ENCODE results near the gene SORL1-AS1.
"Not testable (repeated sequence)": the region's sequence is repeated elsewhere in the genome, so short reads cannot be mapped to it uniquely, and the experiment has no call there.

Gene SORL1-AS1

GRCh38 chr11:121412000-121412587 lies 40.7 kb downstream of the SORL1-AS1 start:
- no peak overlapping the region for H3K27ac ChIP-seq (ENCODE audit: low read length)
- no peak overlapping the region for H3K4me3 Mint-ChIP-seq
- H3K4me1 Mint-ChIP-seq = peaks cover 9 to 24% of the 10 kb centered on the region in 2 donors
- no peaks in the 10 kb centered on the region for H3K36me3 ChIP-seq (ENCODE audit: control insufficient read depth, insufficient read depth, low read length)
- H3K4me1 ChIP-seq (ENCODE audit: control insufficient read depth, insufficient read depth, low read length) = peaks cover 4% of the 10 kb centered on the region
- no peaks in the 10 kb centered on the region for H3K9me3 ChIP-seq (ENCODE audit: control insufficient read depth, insufficient read depth, low read length)
- 92% methylated on average over 4 of the region's 4 CpGs for WGBS (ENCODE audit: insufficient coverage)
- no peak overlapping the region for H3K4me3 ChIP-seq (ENCODE audit: low read length)
- DNase-seq (no peak), ATAC-seq (no peak)
- no peak overlapping the region for H3K27ac Mint-ChIP-seq
- intact Hi-C loops (cut with micrococcal nuclease) = no loop called here
- no peaks in the 10 kb centered on the region for H3K27me3 Mint-ChIP-seq (ENCODE audit: low read depth in 2 of 2)
- H3K36me3 Mint-ChIP-seq = no peaks in the 10 kb centered on the region
- no peak for TF ChIP-seq CTCF (IDR thresholded peaks at IDR 0.05)
- H3K9me3 Mint-ChIP-seq = no peaks in the 10 kb centered on the region
- no peaks in the 10 kb centered on the region for H3K27me3 ChIP-seq (ENCODE audit: control insufficient read depth, insufficient read depth, low read length)

GRCh38 chr11:121411330-121411729 lies 41.4 kb downstream of the SORL1-AS1 start:
- H3K27ac Mint-ChIP-seq; H3K4me3 Mint-ChIP-seq; H3K36me3 ChIP-seq (ENCODE audit: control insufficient read depth, insufficient read depth, low read length); H3K4me3 ChIP-seq (ENCODE audit: low read length); H3K36me3 Mint-ChIP-seq; H3K27me3 ChIP-seq (ENCODE audit: control insufficient read depth, insufficient read depth, low read length); intact Hi-C loops (cut with micrococcal nuclease); H3K9me3 ChIP-seq (ENCODE audit: control insufficient read depth, insufficient read depth, low read length); H3K4me1 ChIP-seq (ENCODE audit: control insufficient read depth, insufficient read depth, low read length); H3K27ac ChIP-seq (ENCODE audit: low read length); ATAC-seq; H3K27me3 Mint-ChIP-seq (ENCODE audit: low read depth in 2 of 2); DNase-seq; H3K9me3 Mint-ChIP-seq: not testable (repeated sequence)
- peaks cover 5 to 16% of the 10 kb centered on the region in 2 donors for H3K4me1 Mint-ChIP-seq

GRCh38 chr11:121410041-121410440 lies 42.7 kb downstream of the SORL1-AS1 start:
- not testable (repeated sequence) for H3K27me3 ChIP-seq (ENCODE audit: control insufficient read depth, insufficient read depth, low read length); H3K27ac Mint-ChIP-seq; H3K9me3 Mint-ChIP-seq

GRCh38 chr11:121408830-121409229 lies 43.9 kb downstream of the SORL1-AS1 start:
- WGBS (ENCODE audit: insufficient coverage) = 78% methylated on average over 2 of the region's 2 CpGs
- Histone ChIP-seq H3K36me3 (ENCODE audit: control insufficient read depth, insufficient read depth, low read length) (no peaks in the 10 kb centered on the region), H3K4me3 (ENCODE audit: low read length) (no peak overlapping the region), H3K4me1 (ENCODE audit: control insufficient read depth, insufficient read depth, low read length) (no peaks in the 10 kb centered on the region), H3K27ac (ENCODE audit: low read length) (no peak overlapping the region), H3K27me3 (ENCODE audit: control insufficient read depth, insufficient read depth, low read length) (no peaks in the 10 kb centered on the region), H3K9me3 (ENCODE audit: control insufficient read depth, insufficient read depth, low read length) (no peaks in the 10 kb centered on the region)
- H3K36me3 Mint-ChIP-seq = no peaks in the 10 kb centered on the region
- H3K27me3 Mint-ChIP-seq (ENCODE audit: low read depth in 2 of 2) = no peaks in the 10 kb centered on the region
- no peak overlapping the region for H3K4me3 Mint-ChIP-seq
- H3K9me3 Mint-ChIP-seq = no peaks in the 10 kb centered on the region
- intact Hi-C loops (cut with micrococcal nuclease) = no loop called here
- no peak for ATAC-seq
- H3K27ac Mint-ChIP-seq = no peak overlapping the region
- TF ChIP-seq CTCF (IDR thresholded peaks at IDR 0.05) = no peak
- DNase-seq = no peak
- H3K4me1 Mint-ChIP-seq = no peaks in the 10 kb centered on the region

More at GRCh38 chr11:121410041-121410440, 42.7 kb downstream of the SORL1-AS1 start:
- H3K36me3 Mint-ChIP-seq; H3K4me3 Mint-ChIP-seq; intact Hi-C loops (cut with micrococcal nuclease); H3K9me3 ChIP-seq (ENCODE audit: control insufficient read depth, insufficient read depth, low read length); H3K4me1 Mint-ChIP-seq; H3K36me3 ChIP-seq (ENCODE audit: control insufficient read depth, insufficient read depth, low read length); H3K4me3 ChIP-seq (ENCODE audit: low read length); H3K27me3 Mint-ChIP-seq (ENCODE audit: low read depth in 2 of 2); H3K4me1 ChIP-seq (ENCODE audit: control insufficient read depth, insufficient read depth, low read length); ATAC-seq; DNase-seq; H3K27ac ChIP-seq (ENCODE audit: low read length): not testable (repeated sequence)
- WGBS (ENCODE audit: insufficient coverage) = no CpG with 5 or more reads among the region's 2 CpGs

Data from natural killer cell (primary cell).